GM21737 (cell line): Measurements from ENCODE around the gene RAI14.

Source experiments
- ATAC-seq: cut with Tn5 transposase; IDR thresholded peaks from one replicate; pipeline ENCODE4 v1.9.1; 2021; ENCODE audit warnings: mild to moderate bottlenecking, moderate library complexity; ENCODE audit not compliant: unreplicated experiment

Gene RAI14

GRCh38 chr5:34639852-34640626 is 16.1 kb upstream of the RAI14 start:
- no peak for ATAC-seq

- no peak for ATAC-seq
These were observed 7.9 kb upstream of the RAI14 start for GRCh38 chr5:34648039-34648839.

GRCh38 chr5:34648840-34649158 is 7.3 kb upstream of the RAI14 start:
- ATAC-seq: no peak

DNA sequence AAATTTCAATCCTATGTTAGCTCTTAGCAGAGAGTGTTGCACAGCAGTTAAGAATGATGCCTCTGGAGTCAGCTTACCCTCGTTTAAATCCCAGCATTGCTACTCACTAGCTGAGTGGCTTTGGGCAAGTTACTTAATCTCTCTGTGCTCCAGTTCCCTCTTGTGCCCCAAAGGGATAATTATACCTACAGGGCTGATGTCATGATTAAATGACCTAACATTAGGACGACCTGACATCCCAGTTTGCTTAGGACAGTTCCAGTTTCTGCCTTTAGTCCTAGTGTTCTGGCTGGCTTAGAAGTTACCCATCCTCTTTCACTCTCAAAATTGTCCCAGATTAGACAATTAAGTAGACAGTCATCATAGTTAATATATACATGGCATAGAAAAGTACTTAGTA is 4.3 kb upstream of the RAI14 start:
- ATAC-seq: no peak

- no peak for ATAC-seq
These were observed 3.7 kb upstream of the RAI14 start for GRCh38 chr5:34652466-34652865.

GRCh38 chr5:34652914-34653313 is 3.2 kb upstream of the RAI14 start:
- ATAC-seq: no peak

DNA sequence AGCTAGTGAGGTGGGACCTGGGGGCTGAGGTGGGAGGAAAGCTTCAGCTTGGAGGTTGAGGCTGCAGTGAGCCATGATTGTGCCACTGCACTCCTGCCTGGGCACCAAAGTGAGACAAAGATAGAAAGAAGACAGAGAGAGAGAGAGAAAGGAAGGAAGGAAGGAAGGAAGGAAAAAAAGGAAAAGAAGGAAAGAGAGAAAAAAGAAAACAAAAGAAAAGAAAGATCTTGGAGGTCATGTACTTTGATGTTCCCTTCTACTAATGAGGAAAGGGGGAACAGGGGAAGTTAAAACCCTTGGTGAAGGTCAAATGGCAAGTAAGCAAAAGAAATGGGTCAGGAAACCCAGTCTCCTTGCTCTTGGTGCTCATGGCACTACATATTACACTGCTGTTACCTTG is 2.4 kb upstream of the RAI14 start:
- ATAC-seq: no peak

DNA sequence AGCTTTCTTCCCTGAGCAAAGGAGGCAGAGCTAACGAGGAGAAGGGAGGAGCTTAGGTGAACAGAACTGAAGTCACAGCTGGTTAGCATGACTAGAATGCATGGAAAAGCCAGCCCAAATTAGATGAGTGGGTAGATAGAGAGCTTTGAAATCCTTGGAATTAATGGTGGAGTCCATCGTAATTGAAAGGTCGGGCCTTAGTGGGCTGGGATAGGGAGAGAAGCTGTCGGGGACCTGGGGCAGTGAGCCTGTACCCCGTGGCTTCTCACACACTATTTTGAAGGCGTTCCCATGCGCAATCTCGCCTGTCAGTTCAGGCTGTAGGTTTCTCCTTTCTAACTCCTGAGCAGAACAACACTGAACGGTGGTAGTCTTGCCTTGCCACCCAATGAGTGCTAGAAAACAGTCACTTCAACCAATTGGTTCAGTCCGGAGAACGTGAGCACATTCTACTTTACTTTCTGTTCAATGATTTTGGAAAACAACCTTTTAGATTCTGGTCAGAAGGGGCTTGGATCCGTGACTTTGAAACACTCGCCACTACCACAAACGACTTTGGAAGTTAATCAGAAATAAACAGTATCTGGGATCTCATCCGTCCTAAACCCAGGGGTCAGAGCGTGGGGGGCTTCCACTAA is 655 bp upstream of the RAI14 start:
- ATAC-seq: no peak

GRCh38 chr5:34656700-34657273 is 659 bp downstream of the RAI14 start:
- ATAC-seq: no peak

GRCh38 chr5:34657274-34657921 is 1.3 kb downstream of the RAI14 start:
- ATAC-seq: no peak

GRCh38 chr5:34657988-34658387 is 1.9 kb downstream of the RAI14 start:
- no peak for ATAC-seq

- no peak for ATAC-seq
These were observed 3.0 kb downstream of the RAI14 start for GRCh38 chr5:34659168-34659567.

GRCh38 chr5:34660444-34660843 is 4.3 kb downstream of the RAI14 start:
- no peak for ATAC-seq

DNA sequence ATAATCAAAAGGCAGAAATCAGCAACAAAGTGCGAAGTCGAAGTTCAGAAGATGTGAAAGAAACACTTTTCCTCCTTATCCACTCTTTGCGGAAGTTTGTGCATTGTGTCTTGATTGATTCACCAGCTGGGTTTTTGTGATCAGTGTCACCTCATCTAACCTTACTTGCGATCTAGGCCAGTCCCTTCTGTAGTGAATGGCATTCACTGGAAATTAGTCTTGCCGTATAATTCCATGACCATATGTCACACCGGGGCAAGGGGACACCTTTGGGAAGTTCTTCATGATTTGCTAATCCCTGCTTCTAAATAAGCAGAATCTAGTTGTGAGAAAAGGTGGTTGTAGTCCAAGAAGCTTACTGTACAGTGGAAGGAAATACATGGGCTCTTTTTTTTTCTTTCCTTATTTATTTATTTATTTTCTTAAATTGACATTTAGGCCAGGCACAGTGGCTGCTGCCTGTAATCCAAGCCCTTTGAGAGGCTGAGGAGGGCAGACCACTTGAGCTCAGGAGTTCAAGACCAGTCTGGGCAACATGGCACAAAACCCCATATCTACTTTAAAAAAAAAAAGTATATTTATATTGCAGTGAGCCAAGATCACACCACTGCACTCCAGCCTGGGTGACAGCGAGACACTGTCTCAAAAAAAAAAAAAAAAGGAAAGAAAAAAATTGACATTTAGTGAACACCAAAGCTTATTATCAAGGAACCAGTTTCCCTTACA is 7.8 kb downstream of the RAI14 start:
- ATAC-seq: no peak

DNA sequence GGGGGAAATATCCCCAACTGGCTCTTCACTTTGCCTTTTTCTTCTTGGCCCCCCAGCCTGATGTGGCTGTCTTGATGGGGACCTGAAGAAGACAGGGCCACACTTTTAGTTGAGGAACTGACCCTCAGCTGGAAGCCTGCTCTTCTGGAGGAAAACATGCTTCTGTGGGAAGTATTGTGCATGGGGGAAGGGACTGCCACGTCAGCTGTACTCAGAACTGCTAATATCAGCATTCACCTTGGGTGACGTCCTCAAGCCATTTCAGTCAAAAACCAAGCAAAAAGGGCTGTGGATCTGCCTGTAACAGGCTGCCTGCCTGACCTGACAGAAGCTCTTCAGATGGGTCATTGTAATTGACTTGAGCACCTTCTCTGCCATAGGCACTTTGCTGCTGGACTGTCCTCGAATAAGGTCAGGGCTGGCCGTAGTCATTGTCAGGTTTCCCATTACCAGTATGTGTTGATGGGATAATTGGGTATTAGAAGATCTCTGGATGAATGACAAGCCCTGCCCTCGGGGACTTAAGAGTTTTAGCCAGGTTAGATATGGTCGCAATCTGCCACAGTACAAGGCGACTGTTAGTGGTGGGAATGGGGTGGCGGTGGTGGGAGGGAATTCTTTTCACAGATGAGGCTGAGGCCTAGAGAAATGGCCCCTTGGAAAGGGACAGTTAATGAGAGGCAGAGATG is 10.4 kb downstream of the RAI14 start:
- ATAC-seq: no peak

- no peak for ATAC-seq
These were observed 11.6 kb downstream of the RAI14 start for GRCh38 chr5:34667705-34668104.

DNA sequence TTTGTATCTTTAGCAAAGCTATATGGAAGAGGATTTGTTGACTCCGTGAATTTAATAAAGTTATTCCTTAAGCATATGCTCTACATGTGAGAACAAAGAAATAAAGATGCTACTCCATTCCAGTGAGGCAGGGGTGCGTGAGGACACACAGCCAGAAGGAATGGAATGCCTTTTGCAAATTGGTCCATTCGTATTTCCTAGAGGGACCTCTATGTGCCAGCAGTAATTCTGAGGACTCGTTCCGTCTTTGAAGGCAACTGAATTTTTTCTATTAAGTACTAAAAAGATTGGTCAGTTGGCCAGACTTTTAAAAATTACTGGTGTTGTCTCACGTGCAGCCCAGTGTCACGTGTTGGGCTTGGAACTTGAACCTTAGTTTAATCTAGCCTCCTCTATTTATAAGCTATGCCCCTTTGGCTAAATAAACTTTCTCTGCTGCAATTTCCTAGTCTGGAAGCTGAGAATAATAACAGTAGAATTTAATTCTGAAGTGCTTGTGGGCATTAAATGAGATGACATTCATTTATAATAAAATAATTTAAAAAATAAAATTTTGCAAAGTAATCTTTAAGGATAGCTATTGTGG is 13.9 kb downstream of the RAI14 start:
- no peak for ATAC-seq

DNA sequence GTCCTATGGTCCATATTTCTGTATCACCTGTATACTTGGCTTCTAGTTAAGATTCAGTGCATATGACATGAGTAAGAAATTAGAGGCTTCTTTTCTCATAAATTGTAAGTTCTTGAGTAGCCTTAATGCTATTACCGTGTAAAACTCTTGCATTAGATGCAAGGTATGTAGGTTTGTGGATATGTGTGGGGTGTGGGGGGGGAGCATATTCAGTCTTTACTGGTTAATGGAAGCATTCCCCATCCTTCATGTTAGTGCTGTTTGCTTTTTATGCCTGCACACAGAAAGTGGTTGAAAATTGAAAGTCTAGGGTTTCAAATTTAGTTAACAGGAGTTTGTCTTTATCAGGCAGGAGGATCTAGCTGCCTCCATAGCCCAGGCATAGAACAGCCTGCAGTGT is 16.1 kb downstream of the RAI14 start:
- ATAC-seq: no peak

GRCh38 chr5:34673463-34674125 is 17.5 kb downstream of the RAI14 start:
- ATAC-seq: no peak
